Measurements from ENCODE around the gene PKN3. TPM values are rescaled to one million over a fixed set of nuclear protein-coding genes. Genes with fewer than 3 reads are reported as not detected.

PKN3 gene
- total RNA-seq, 1 experiment from 2014 or later = 2.1 TPM

DNA sequence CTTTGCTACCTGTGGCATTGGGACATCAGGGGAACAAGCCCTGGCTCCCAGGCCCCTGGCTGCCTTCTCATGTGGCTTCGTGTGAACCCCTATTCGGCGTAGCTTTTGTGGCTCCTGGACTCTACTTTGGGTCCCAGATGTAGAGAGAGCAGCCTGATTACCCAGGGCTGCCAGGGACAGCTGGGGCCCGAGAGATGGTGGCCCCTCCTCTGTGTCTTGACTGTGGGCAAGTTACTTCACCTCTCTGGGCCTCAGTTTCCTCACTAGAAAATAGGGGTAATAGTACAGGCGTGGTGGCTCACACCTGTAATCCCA lies 2.0 kb downstream of the PKN3 start:
- Mint-ChIP-seq H3K27me3 (ENCODE audit: insufficient read depth, unreplicated experiment) (no peaks in the 10 kb centered on the region), H3K4me3 (ENCODE audit: unreplicated experiment) (no peak overlapping the region), H3K9me3 (ENCODE audit: unreplicated experiment) (no peaks in the 10 kb centered on the region), H3K36me3 (ENCODE audit: insufficient read depth, unreplicated experiment) (peaks cover 21% of the 10 kb centered on the region), H3K27ac (ENCODE audit: unreplicated experiment) (no peak overlapping the region), H3K4me1 (ENCODE audit: low read depth, unreplicated experiment) (no peaks in the 10 kb centered on the region)
- Histone ChIP-seq H3K36me3 (ENCODE audit: control insufficient read depth, insufficient read depth, low read length) (no peaks in the 10 kb centered on the region), H3K9me3 (no peaks in the 10 kb centered on the region), H3K4me3 (ENCODE audit: low read depth, low read length) (no peak overlapping the region), H3K4me1 (no peaks in the 10 kb centered on the region), H3K27me3 (replicated peaks; ENCODE audit: control insufficient read depth, insufficient read depth, low read length) (no peaks in the 10 kb centered on the region)
- TF ChIP-seq CTCF (IDR thresholded peaks at IDR 0.05; ENCODE audit: insufficient read depth in 1 of 2, low read depth in 1 of 2, low read length in 1 of 2, severe bottlenecking in 1 of 2, unreplicated experiment in 1 of 2) = no peak
- intact Hi-C loops (cut with micrococcal nuclease; ENCODE audit: unreplicated experiment) = no loop called here
- CTCF ChIA-PET = no interaction called here
- BruUV-seq (replicated peaks) = no TSS peak
- DNase-seq = no peak
- POLR2A ChIA-PET = no interaction called here

GRCh38 chr9:128705051-128705965 lies 3.0 kb downstream of the PKN3 start:
- no peak overlapping the region for H3K27ac Mint-ChIP-seq (ENCODE audit: unreplicated experiment)
- no peaks in the 10 kb centered on the region for H3K27me3 Mint-ChIP-seq (ENCODE audit: insufficient read depth, unreplicated experiment)
- ChIA-PET CTCF (interaction anchor here (0.5 kb wide), 1 partner anchor 327 kb away, joined by 7 read pairs; no protein-coding TSS in a partner anchor), POLR2A (interaction anchor here (0.5 kb wide), 1 partner anchor 23 kb away, joined by 5 read pairs; no protein-coding TSS in a partner anchor)
- Histone ChIP-seq H3K36me3 (ENCODE audit: control insufficient read depth, insufficient read depth, low read length) (no peaks in the 10 kb centered on the region), H3K9me3 (no peaks in the 10 kb centered on the region), H3K27me3 (replicated peaks; ENCODE audit: control insufficient read depth, insufficient read depth, low read length) (no peaks in the 10 kb centered on the region), H3K4me1 (no peaks in the 10 kb centered on the region), H3K4me3 (ENCODE audit: low read depth, low read length) (no peak overlapping the region)
- no peak for TF ChIP-seq CTCF (IDR thresholded peaks at IDR 0.05; ENCODE audit: insufficient read depth in 1 of 2, low read depth in 1 of 2, low read length in 1 of 2, severe bottlenecking in 1 of 2, unreplicated experiment in 1 of 2)
- H3K4me3 Mint-ChIP-seq (ENCODE audit: unreplicated experiment) = no peak overlapping the region
- H3K4me1 Mint-ChIP-seq (ENCODE audit: low read depth, unreplicated experiment) = no peaks in the 10 kb centered on the region
- peaks cover 21% of the 10 kb centered on the region for H3K36me3 Mint-ChIP-seq (ENCODE audit: insufficient read depth, unreplicated experiment)
- intact Hi-C loops (cut with micrococcal nuclease; ENCODE audit: unreplicated experiment) = no loop called here
- peak in 1 of 2 experiments; percentile 26 for DNase-seq
- BruUV-seq (replicated peaks) = no TSS peak
- H3K9me3 Mint-ChIP-seq (ENCODE audit: unreplicated experiment) = no peaks in the 10 kb centered on the region

DNA sequence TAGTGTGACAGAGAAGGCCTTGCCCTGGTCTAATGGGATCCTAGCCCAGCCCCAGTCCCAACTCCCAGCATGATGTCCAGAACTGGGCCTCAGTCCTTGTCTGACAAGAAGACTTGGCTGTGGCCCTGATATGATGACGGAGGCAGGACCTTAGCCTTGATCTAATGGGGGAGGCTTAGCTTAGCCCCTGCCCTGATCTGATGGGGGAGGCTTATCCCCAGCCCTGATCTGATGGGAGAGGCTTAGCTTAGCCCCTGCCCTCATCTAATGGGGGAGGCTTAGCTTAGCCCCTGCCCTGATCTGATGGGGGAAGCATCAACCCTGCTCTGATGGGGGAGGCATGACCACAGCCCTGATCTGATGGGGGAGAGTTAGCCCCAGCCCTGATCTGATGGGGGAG lies 3.7 kb downstream of the PKN3 start:
- no peaks in the 10 kb centered on the region for H3K9me3 ChIP-seq
- ChIA-PET CTCF (interaction anchor here (0.5 kb wide), 1 partner anchor 327 kb away, joined by 7 read pairs; no protein-coding TSS in a partner anchor), POLR2A (interaction anchor here (0.5 to 0.6 kb wide), 2 partner anchors 13 to 23 kb away, joined by 3 to 5 read pairs; no protein-coding TSS in a partner anchor)
- H3K36me3 Mint-ChIP-seq (ENCODE audit: insufficient read depth, unreplicated experiment) = peaks cover 21% of the 10 kb centered on the region
- TF ChIP-seq CTCF (IDR thresholded peaks at IDR 0.05; ENCODE audit: insufficient read depth in 1 of 2, low read depth in 1 of 2, low read length in 1 of 2, severe bottlenecking in 1 of 2, unreplicated experiment in 1 of 2) = no peak
- peak in 1 of 2 experiments; percentile 39 for DNase-seq
- H3K36me3 ChIP-seq (ENCODE audit: control insufficient read depth, insufficient read depth, low read length) = no peaks in the 10 kb centered on the region
- H3K4me3 ChIP-seq (ENCODE audit: low read depth, low read length) = no peak overlapping the region
- H3K27me3 Mint-ChIP-seq (ENCODE audit: insufficient read depth, unreplicated experiment) = no peaks in the 10 kb centered on the region
- no peak overlapping the region for H3K4me3 Mint-ChIP-seq (ENCODE audit: unreplicated experiment)
- no peak overlapping the region for H3K27ac Mint-ChIP-seq (ENCODE audit: unreplicated experiment)
- intact Hi-C loops (cut with micrococcal nuclease; ENCODE audit: unreplicated experiment) = no loop called here
- H3K4me1 ChIP-seq = no peaks in the 10 kb centered on the region
- no TSS peak for BruUV-seq (replicated peaks)
- no peaks in the 10 kb centered on the region for H3K9me3 Mint-ChIP-seq (ENCODE audit: unreplicated experiment)
- no peaks in the 10 kb centered on the region for H3K4me1 Mint-ChIP-seq (ENCODE audit: low read depth, unreplicated experiment)
- H3K27me3 ChIP-seq (replicated peaks; ENCODE audit: control insufficient read depth, insufficient read depth, low read length) = no peaks in the 10 kb centered on the region

All from Caco-2 (cell line).